K562 (cell line): Measurements from ENCODE around the gene RELL2. TPM values are rescaled to one million over a fixed set of nuclear protein-coding genes. Genes with fewer than 3 reads are reported as not detected.
A peak's percentile ranks its signal among the peaks of the same experiment; 100 is the strongest.

ENCODE experiments used
- ATAC-seq: fragments of 200-7000 bp; cut with Tn5 transposase; 3 replicates; pipeline ENCODE4 v1.9.1; 2020; ENCODE audit warnings: moderate library complexity
- BruUV-seq: library from RNA; stranded (reverse); fragments of 400-500 nt; replicated peaks from 2 replicates; lab custom pipeline; 2021; lab: Mats Ljungman, UMichigan
- CTCF ChIA-PET: fragments of 300-600 bp; formaldehyde crosslinking; extraction: SDS; loops from one replicate; lab custom pipeline; 2021; ENCODE audit warnings: low intra/inter-chr PET ratio; lab: Yijun Ruan, JAX
- POLR2A ChIA-PET: fragments of 300-600, 350-650 bp; sonication (Branson Sonifier 250); formaldehyde crosslinking; extraction: SDS; loops from one replicate; lab custom pipeline; 2021; ENCODE audit warnings: antibody characterized with exemption, inconsistent platforms; lab: Yijun Ruan, JAX
- DNase-seq, 4 experiments: peaks; one replicate each; pipeline versions ENCODE4 v3.0.0 to v3.0.0-alpha.2; 2011 to 2018; ENCODE audit warnings: low spot score in 3 of 4, mixed read lengths in 3 of 4; ENCODE audit errors: extremely low read depth in 1 of 4
- FAIRE-seq: peaks from 2 replicates; lab custom pipeline; 2011; peaks lifted over from hg19 to GRCh38; lab: Jason Lieb, UNC
- H2AFZ ChIP-seq: 2 replicates; pipeline ENCODE4 v1.6.0; 2011; ENCODE audit warnings: low read depth, low read length, control low read depth, inconsistent platforms
- H3K27ac ChIP-seq: fragments of 200-600 bp; 3 replicates; pipeline ENCODE4 v1.8.0; 2011; ENCODE audit warnings: low read depth, mild to moderate bottlenecking, control low read depth, inconsistent platforms, low read length, moderate library complexity, mixed read lengths; ENCODE audit errors: extremely low read depth
- H3K27me3 ChIP-seq, 2 experiments: fragments of 300-600 bp in 1 of 2; 2 replicates in 1 of 2; 3 replicates in 1 of 2; pipeline versions ENCODE4 v1.6.0 to v1.8.0; 2011; ENCODE audit warnings: inconsistent platforms in 2 of 2, low read length in 2 of 2, mild to moderate bottlenecking in 1 of 2, mixed read lengths in 1 of 2, moderate library complexity in 1 of 2; ENCODE audit not compliant: control insufficient read depth in 2 of 2, insufficient read depth in 2 of 2
- H3K36me3 ChIP-seq: fragments of 300-600 bp; 3 replicates; pipeline ENCODE4 v1.8.0; 2011; ENCODE audit warnings: mild to moderate bottlenecking, low read length, inconsistent platforms; ENCODE audit not compliant: control insufficient read depth, insufficient read depth
- H3K4me1 ChIP-seq, 2 experiments: fragments of 200-600 bp in 1 of 2; replicated peaks in 1 of 2; 2 replicates in 1 of 2; 3 replicates in 1 of 2; pipeline versions ENCODE4 v1.5.1 to v1.8.0; 2011; ENCODE audit warnings: inconsistent platforms in 2 of 2, low read length in 2 of 2, mild to moderate bottlenecking in 1 of 2, mixed read lengths in 1 of 2, moderate library complexity in 1 of 2; ENCODE audit not compliant: control insufficient read depth in 2 of 2, insufficient read depth in 2 of 2
- H3K4me2 ChIP-seq: 2 replicates; pipeline ENCODE4 v1.6.1; 2011; ENCODE audit warnings: low read length, control low read depth, inconsistent platforms, mixed read lengths; ENCODE audit not compliant: insufficient read depth
- H3K4me3 ChIP-seq: fragments of 200-600 bp; sonication (generic), shearing (Covaris generic); 2 replicates; pipeline ENCODE4 v1.5.1; 2016; ENCODE audit warnings: control low read depth, inconsistent platforms
- H3K79me2 ChIP-seq: fragments of 200-600 bp; 3 replicates; pipeline ENCODE4 v1.8.0; 2011; ENCODE audit warnings: low read length, inconsistent platforms; ENCODE audit not compliant: control insufficient read depth, insufficient read depth
- H3K9ac ChIP-seq, 2 experiments: 2 replicates each; pipeline versions ENCODE4 v1.6.0 to v1.6.1; 2011; ENCODE audit warnings: low read depth in 2 of 2, low read length in 2 of 2, control low read depth in 1 of 2, inconsistent platforms in 1 of 2, mild to moderate bottlenecking in 1 of 2, mixed read lengths in 1 of 2; ENCODE audit not compliant: insufficient read depth in 1 of 2
- H3K9me1 ChIP-seq: one replicate; pipeline ENCODE4 v1.6.0; 2011; ENCODE audit warnings: inconsistent platforms, mild to moderate bottlenecking, low read length, moderate library complexity; ENCODE audit not compliant: control insufficient read depth, insufficient read depth
- H3K9me3 ChIP-seq: replicated peaks from 2 replicates; pipeline ENCODE4 v1.5.1; 2011; ENCODE audit warnings: low read depth, low read length, inconsistent platforms; ENCODE audit not compliant: control insufficient read depth, insufficient read depth
- H4K20me1 ChIP-seq: replicated peaks from 2 replicates; pipeline ENCODE4 v1.6.1; 2011; ENCODE audit warnings: low read length, inconsistent platforms, mixed read lengths; ENCODE audit not compliant: control insufficient read depth, insufficient read depth
- ATF7 ChIP-seq: fragments of 450-650 bp; IDR thresholded peaks from 2 replicates; pipeline ENCODE4 v1.7.1; 2014; ENCODE audit warnings: mild to moderate bottlenecking, moderate library complexity
- PRDM10 ChIP-seq: fragments of 450-650 bp; IDR thresholded peaks from 2 replicates; pipeline ENCODE4 v1.6.1; 2018; ENCODE audit not compliant: partially characterized antibody
- RFX1 ChIP-seq: fragments of 450-650 bp; IDR thresholded peaks from 2 replicates; pipeline ENCODE4 v1.6.1; 2016; ENCODE audit warnings: mild to moderate bottlenecking, moderate library complexity
- ZNF121 ChIP-seq: sonication (generic); formaldehyde crosslinking; conservative IDR thresholded peaks from 2 replicates; pipeline ENCODE4 v1.8.0; 2022; ENCODE audit warnings: missing genetic modification reagents
- ZNF311 ChIP-seq: fragments of 250-450 bp; sonication (Bioruptor Pico); IDR thresholded peaks from 2 replicates; pipeline ENCODE4 v1.4.0; 2020; ENCODE audit warnings: mild to moderate bottlenecking, moderate library complexity
- in situ Hi-C: fragments of 300-500 bp; cut with MboI; formaldehyde crosslinking; loops from 4 replicates; pipeline ENCODE4 v1.15.0; 2018; ENCODE audit warnings: inconsistent platforms, mixed read lengths
- intact Hi-C: fragments of 100-400 bp; cut with micrococcal nuclease; formaldehyde crosslinking; loops from 2 replicates; pipeline ENCODE4 v1.14.2; 2022
- polyA plus RNA-seq, 8 experiments: library from polyadenylated mRNA; depleted of rRNA in 4 of 8; stranded (reverse) in 5 of 8; unstranded in 3 of 8; fragments of >200 nt; fragmentation: Nextera tagmentation in 2 of 8; fragmentation: Illumina TruSeq in 1 of 8; extraction: Ambion mirVana in 2 of 8; extraction: Trizol in 1 of 8; gene quantifications; 2 replicates each; pipeline versions ENCODE4 v1.2.1 to v1.2.3, GENCODE V29; 2011 to 2014; ENCODE audit warnings: inconsistent platforms in 1 of 8, missing spikeins in 1 of 8
- total RNA-seq, 7 experiments: library from RNA; depleted of rRNA in 6 of 7; stranded (reverse); fragments of >200 nt in 6 of 7; fragmentation: Illumina TruSeq in 2 of 7; extraction: Trizol in 2 of 7; gene quantifications; 2 replicates each; pipeline versions ENCODE4 v1.2.1 to v1.2.3, GENCODE V29; 2011 to 2021; ENCODE audit warnings: low replicate concordance in 1 of 7
- TF ChIP-seq, protein P1 (sequence below): fragments of 450-650 bp; IDR thresholded peaks from 2 replicates; pipeline ENCODE4 v1.6.1; 2016; ENCODE audit warnings: missing biosample characterization, missing genetic modification characterization

The RELL2 gene
- total and polyA plus RNA-seq, 9 of the 15 experiments (the other 6 are each of a cell fraction or from before 2014, with no cell fraction given): 0.06 to 36.0 (median 14.3) TPM

- TF ChIP-seq, protein P1, sequence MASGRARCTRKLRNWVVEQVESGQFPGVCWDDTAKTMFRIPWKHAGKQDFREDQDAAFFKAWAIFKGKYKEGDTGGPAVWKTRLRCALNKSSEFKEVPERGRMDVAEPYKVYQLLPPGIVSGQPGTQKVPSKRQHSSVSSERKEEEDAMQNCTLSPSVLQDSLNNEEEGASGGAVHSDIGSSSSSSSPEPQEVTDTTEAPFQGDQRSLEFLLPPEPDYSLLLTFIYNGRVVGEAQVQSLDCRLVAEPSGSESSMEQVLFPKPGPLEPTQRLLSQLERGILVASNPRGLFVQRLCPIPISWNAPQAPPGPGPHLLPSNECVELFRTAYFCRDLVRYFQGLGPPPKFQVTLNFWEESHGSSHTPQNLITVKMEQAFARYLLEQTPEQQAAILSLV: no peak
- no peak for TF ChIP-seq RFX1
- peak; percentile 70; the same call in 1 of the 2 replicates for TF ChIP-seq ZNF311 (CRISPR knock-in tag)
- TF ChIP-seq, all 486 proteins: peak for 109
These were observed 45.2 kb downstream of the RELL2 start, which contains the start of gene ARAP3 (continued) for GRCh38 chr5:141681695-141682641.

DNA sequence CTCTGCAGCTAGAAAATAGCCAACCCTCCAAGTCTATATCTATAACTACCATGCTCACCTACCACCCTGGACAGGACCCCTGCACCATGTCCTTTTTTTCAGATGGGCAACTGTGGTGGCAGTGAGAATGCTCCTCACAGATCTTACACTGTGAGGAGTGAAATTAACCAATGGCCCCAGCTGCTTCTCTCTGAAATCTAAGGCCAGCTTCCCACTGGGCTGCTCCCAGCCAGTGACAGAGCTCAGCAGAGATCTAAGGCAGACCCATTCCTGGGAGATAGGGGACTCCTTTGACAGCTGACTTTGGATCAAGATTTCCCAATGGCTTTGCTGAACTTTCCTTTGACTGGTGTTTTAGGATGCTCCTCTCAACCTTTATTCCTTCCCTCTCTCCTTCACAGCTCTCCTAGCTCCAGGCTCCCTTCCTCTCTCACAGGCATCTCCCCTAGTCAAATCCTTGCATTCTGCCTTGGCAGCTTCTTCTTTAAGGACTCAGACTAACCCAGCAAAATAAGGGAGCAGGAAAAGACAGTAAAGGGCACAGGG is 46.9 kb downstream of the RELL2 start:
- intact Hi-C loops: no loop called here
- in situ Hi-C loops: no loop called here
- ChIA-PET POLR2A (interaction anchor here (0.6 to 2.2 kb wide), 5 partner anchors 8 to 460 kb away, joined by 3 to 11 read pairs (median 4); no protein-coding TSS in a partner anchor), CTCF (no interaction called here)
- FAIRE-seq: peak; percentile 62
- Histone ChIP-seq H3K4me1 (peaks cover 40 to 44% of the 10 kb centered on the region in 2 experiments), H3K27ac (peak overlapping the region; percentile 52; the same call in 1 of the 3 replicates), H4K20me1 (no peaks in the 10 kb centered on the region), H3K9ac (no peak overlapping the region), H3K36me3 (peaks cover 4% of the 10 kb centered on the region; the same call in 1 of the 3 replicates), H3K27me3 (no peaks in the 10 kb centered on the region), H3K79me2 (peaks cover 14% of the 10 kb centered on the region; the same call in 1 of the 3 replicates), H3K4me3 (no peak overlapping the region), H3K9me3 (no peaks in the 10 kb centered on the region), H2AFZ (no peak overlapping the region; the same call in 1 of the 2 replicates), H3K4me2 (peak overlapping the region; percentile 28; the same call in 1 of the 2 replicates), H3K9me1 (peaks cover 3% of the 10 kb centered on the region)
- no peak for DNase-seq
- TF ChIP-seq ATF7 (peak; percentile 12; the same call in 1 of the 2 replicates), PRDM10 (peak; percentile 94), ZNF121 (no peak)
- no peak for ATAC-seq
- no TSS peak for BruUV-seq
